HepG2 (cell line): ENCODE results near the gene BASP1. TPM values are rescaled to one million over a fixed set of nuclear protein-coding genes. Genes with fewer than 3 reads are reported as not detected.

ENCODE experiments used
- ATAC-seq: fragments of 200-7000 bp; cut with Tn5 transposase; 3 replicates; pipeline ENCODE4 v1.9.1; 2020; ENCODE audit warnings: mild to moderate bottlenecking, moderate library complexity
- BruUV-seq: library from RNA; stranded (reverse); fragments of 400-500 nt; replicated peaks from 2 replicates; lab custom pipeline; 2021; lab: Mats Ljungman, UMichigan
- CTCF ChIA-PET: fragments of 300-600 bp; formaldehyde crosslinking; extraction: SDS; loops from one replicate; lab custom pipeline; 2021; ENCODE audit warnings: low total read pairs, inconsistent platforms, low intra/inter-chr PET ratio; lab: Yijun Ruan, JAX
- POLR2A ChIA-PET: fragments of 350-600 bp; sonication (Branson Sonifier 250); formaldehyde crosslinking; loops from one replicate; lab custom pipeline; 2020; ENCODE audit warnings: antibody characterized with exemption, inconsistent platforms; lab: Yijun Ruan, JAX
- DNase-seq: peaks from one replicate; pipeline ENCODE4 v3.0.0-alpha.2; 2015; ENCODE audit warnings: low spot score
- FAIRE-seq: peaks from 3 replicates; lab custom pipeline; 2011; peaks lifted over from hg19 to GRCh38; lab: Jason Lieb, UNC
- H2AFZ ChIP-seq: one replicate; pipeline ENCODE4 v1.6.1; 2011; ENCODE audit warnings: low read length, inconsistent platforms
- H3K27ac ChIP-seq: fragments of 300-600 bp; 3 replicates; pipeline ENCODE4 v1.8.0; 2011; ENCODE audit warnings: mixed run types, mild to moderate bottlenecking, mixed read lengths, low read length, inconsistent platforms; ENCODE audit not compliant: insufficient read depth; ENCODE audit errors: extremely low read length
- H3K27me3 ChIP-seq, 2 experiments: fragments of 200-600 bp in 1 of 2; 2 replicates in 1 of 2; 3 replicates in 1 of 2; pipeline versions ENCODE4 v1.6.0 to v1.8.0; 2011; ENCODE audit warnings: low read length in 2 of 2, mild to moderate bottlenecking in 2 of 2, moderate library complexity in 2 of 2, inconsistent platforms in 1 of 2; ENCODE audit not compliant: insufficient read depth in 2 of 2, control insufficient read depth in 1 of 2
- H3K36me3 ChIP-seq, 2 experiments: fragments of 200-600 bp in 1 of 2; replicated peaks in 1 of 2; 2 replicates in 1 of 2; 3 replicates in 1 of 2; pipeline versions ENCODE4 v1.5.1 to v1.8.0; 2011; ENCODE audit warnings: low read length in 2 of 2, inconsistent platforms in 1 of 2; ENCODE audit not compliant: insufficient read depth in 2 of 2, control insufficient read depth in 1 of 2
- H3K4me1 ChIP-seq: 2 replicates; pipeline ENCODE4 v1.5.1; 2012; ENCODE audit warnings: low read length, inconsistent platforms; ENCODE audit not compliant: insufficient read depth
- H3K4me2 ChIP-seq: 2 replicates; pipeline ENCODE4 v1.6.0; 2011; ENCODE audit warnings: low read depth, low read length, inconsistent platforms
- H3K4me3 ChIP-seq, 3 experiments: fragments of 200-600 bp in 1 of 3; sonication (generic), shearing (Covaris generic) in 1 of 3; replicated peaks in 1 of 3; 2 replicates each; pipeline ENCODE4 v1.5.1; 2011 to 2016; ENCODE audit warnings: low read length in 3 of 3, inconsistent platforms in 2 of 3, low read depth in 2 of 3, mild to moderate bottlenecking in 2 of 3, control low read depth in 1 of 3, mixed read lengths in 1 of 3; ENCODE audit not compliant: insufficient read depth in 1 of 3
- H3K79me2 ChIP-seq: one replicate; pipeline ENCODE4 v1.6.1; 2011; ENCODE audit warnings: low read length, inconsistent platforms; ENCODE audit not compliant: insufficient read depth
- H3K9ac ChIP-seq: 2 replicates; pipeline ENCODE4 v1.6.0; 2011; ENCODE audit warnings: mild to moderate bottlenecking, low read depth, low read length, inconsistent platforms; ENCODE audit not compliant: insufficient read depth
- H3K9me3 ChIP-seq: 2 replicates; pipeline ENCODE4 v1.5.1; 2012; ENCODE audit warnings: mild to moderate bottlenecking, low read length
- H4K20me1 ChIP-seq: 2 replicates; pipeline ENCODE4 v1.6.0; 2011; ENCODE audit warnings: inconsistent platforms, mild to moderate bottlenecking, low read length, moderate library complexity; ENCODE audit not compliant: insufficient read depth
- CHD4 ChIP-seq: fragments of 200-600 bp; sonication (generic); IDR thresholded peaks from 2 replicates; pipeline ENCODE4 v1.7.0; 2017; ENCODE audit warnings: mild to moderate bottlenecking, low read length, borderline replicate concordance
- CREB1 ChIP-seq, 2 experiments: fragments of 450-650 bp in 1 of 2; IDR thresholded peaks; 2 replicates each; pipeline ENCODE4 v1.6.1; 2016 to 2017; ENCODE audit warnings: control low read depth in 1 of 2, mild to moderate bottlenecking in 1 of 2, missing compliant biosample characterization in 1 of 2, missing genetic modification characterization in 1 of 2
- ELF4 ChIP-seq: sonication (generic); formaldehyde crosslinking; IDR thresholded peaks from 2 replicates; pipeline ENCODE4 v1.5.0; 2020; ENCODE audit warnings: missing genetic modification reagents, mild to moderate bottlenecking, moderate library complexity, borderline replicate concordance
- ERF ChIP-seq: IDR thresholded peaks from 2 replicates; pipeline ENCODE4 v1.6.1; 2018; ENCODE audit warnings: missing biosample characterization, missing genetic modification reagents
- MATR3 ChIP-seq: sonication (generic); formaldehyde crosslinking; IDR thresholded peaks from 2 replicates; pipeline ENCODE4 v1.4.0; 2020; ENCODE audit warnings: missing genetic modification reagents
- NCOR1 ChIP-seq: fragments of 200-600 bp; sonication (generic); IDR thresholded peaks from 2 replicates; pipeline ENCODE4 v1.7.0; 2017; ENCODE audit warnings: antibody characterized with exemption, low read length, borderline replicate concordance
- ONECUT2 ChIP-seq: sonication (generic); formaldehyde crosslinking; IDR thresholded peaks from 2 replicates; pipeline ENCODE4 v1.4.0; 2020; ENCODE audit warnings: missing genetic modification reagents
- PAX8 ChIP-seq: sonication (generic); formaldehyde crosslinking; IDR thresholded peaks from 2 replicates; pipeline ENCODE4 v1.8.0; 2022; ENCODE audit warnings: mild to moderate bottlenecking, missing genetic modification reagents, borderline replicate concordance
- ZBTB7A ChIP-seq: sonication (generic); formaldehyde crosslinking; IDR thresholded peaks from 2 replicates; pipeline ENCODE4 v1.8.0; 2022; ENCODE audit warnings: mild to moderate bottlenecking, missing genetic modification reagents
- ZHX1 ChIP-seq: sonication (generic); formaldehyde crosslinking; IDR thresholded peaks from 2 replicates; pipeline ENCODE4 v1.8.1; 2022; ENCODE audit warnings: low read depth, mild to moderate bottlenecking, missing genetic modification reagents
- ZMYM2 ChIP-seq: sonication (generic); formaldehyde crosslinking; IDR thresholded peaks from 2 replicates; pipeline ENCODE4 v1.8.0; 2022; ENCODE audit warnings: mild to moderate bottlenecking, missing genetic modification reagents
- WGBS: methylation state at CpG from one replicate; pipeline ENCODE4 v1.1.6; 2017; ENCODE audit warnings: low lambda C conversion rate; 5-methylcytosine and 5-hydroxymethylcytosine counted together
- in situ Hi-C: cut with HindIII; loops from 2 replicates; pipeline ENCODE4 v1.10.0; 2017; ENCODE audit warnings: low pct_unique_long_range_greater_than_20kb; ENCODE audit not compliant: extremely low pct_ligation_motif_present
- intact Hi-C: fragments of 100-400 bp; cut with micrococcal nuclease; formaldehyde crosslinking; loops from one replicate; pipeline ENCODE4 v1.10.0; 2022; ENCODE audit not compliant: unreplicated experiment
- polyA plus RNA-seq, 8 experiments: library from polyadenylated mRNA; depleted of rRNA in 3 of 8; stranded (reverse) in 7 of 8; unstranded in 1 of 8; fragments of >200 nt; fragmentation: Illumina TruSeq in 4 of 8; extraction: Trizol in 4 of 8; gene quantifications; 2 replicates each; pipeline versions ENCODE4 v1.2.1 to v1.2.3, GENCODE V29; 2011 to 2016; ENCODE audit warnings: low read depth in 4 of 8, missing spikeins in 1 of 8, mixed read lengths in 1 of 8; ENCODE audit not compliant: insufficient read depth in 1 of 8
- total RNA-seq, 5 experiments: library from RNA; depleted of rRNA; stranded (reverse); fragments of >200 nt; fragmentation: Illumina TruSeq; extraction: Trizol; gene quantifications; 2 replicates each; pipeline ENCODE4 v1.2.3, GENCODE V29; 2016; ENCODE audit warnings: low read depth in 1 of 5
- TF ChIP-seq, protein P1 (sequence below): sonication (generic); formaldehyde crosslinking; IDR thresholded peaks from 2 replicates; pipeline ENCODE4 v1.5.0; 2020; ENCODE audit warnings: mild to moderate bottlenecking, low read depth, missing genetic modification reagents, borderline replicate concordance

BASP1 gene
- total and polyA plus RNA-seq, 2 of the 13 experiments (the other 11 are each of a cell fraction or from before 2014, with no cell fraction given), result 0.04 TPM; not detected in 1

- no peak overlapping the region for H3K4me3 ChIP-seq
- WGBS, result 26% methylated on average over 4 of the region's 4 CpGs
- H3K4me2 ChIP-seq, result no peak overlapping the region
- H3K9ac ChIP-seq, result no peak overlapping the region
- ATAC-seq (no peak), FAIRE-seq (no peak), DNase-seq (no peak)
- H2AFZ ChIP-seq, result no peak overlapping the region
- H3K4me1 ChIP-seq, result no peaks in the 10 kb centered on the region
- TF ChIP-seq CHD4 (no peak), MATR3 (no peak), ERF (CRISPR knock-in tag) (no peak), ZMYM2 (no peak), PAX8 (CRISPR knock-in tag) (no peak), NCOR1 (no peak), ZBTB7A (CRISPR knock-in tag) (no peak), ELF4 (CRISPR knock-in tag) (no peak), CREB1 (IDR thresholded peaks at IDR 0.05) (no peak), CREB1 (CRISPR knock-in tag; IDR thresholded peaks at IDR 0.05) (no peak), ONECUT2 (CRISPR knock-in tag) (no peak), ZHX1 (CRISPR knock-in tag) (no peak)
- TF ChIP-seq, protein P1, sequence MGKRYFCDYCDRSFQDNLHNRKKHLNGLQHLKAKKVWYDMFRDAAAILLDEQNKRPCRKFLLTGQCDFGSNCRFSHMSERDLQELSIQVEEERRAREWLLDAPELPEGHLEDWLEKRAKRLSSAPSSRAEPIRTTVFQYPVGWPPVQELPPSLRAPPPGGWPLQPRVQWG (CRISPR knock-in tag), result no peak
- intact Hi-C loops, result no loop called here
- H3K9me3 ChIP-seq, result no peaks in the 10 kb centered on the region
- BruUV-seq, result no TSS peak
- POLR2A ChIA-PET, result no interaction called here
- no peaks in the 10 kb centered on the region for H3K79me2 ChIP-seq
- in situ Hi-C loops, result no loop called here
- no peaks in the 10 kb centered on the region for H3K36me3 ChIP-seq
- H3K27me3 ChIP-seq, result no peaks in the 10 kb centered on the region; a peak in 1 of 5 replicates
- H4K20me1 ChIP-seq, result no peaks in the 10 kb centered on the region
- no peak overlapping the region for H3K27ac ChIP-seq
- CTCF ChIA-PET, result no interaction called here
Measured at GRCh38 chr5:17304282-17304681, 86.9 kb downstream of the BASP1 start.
